Measurements from ENCODE around the gene GPR18.

The GPR18 gene

DNA sequence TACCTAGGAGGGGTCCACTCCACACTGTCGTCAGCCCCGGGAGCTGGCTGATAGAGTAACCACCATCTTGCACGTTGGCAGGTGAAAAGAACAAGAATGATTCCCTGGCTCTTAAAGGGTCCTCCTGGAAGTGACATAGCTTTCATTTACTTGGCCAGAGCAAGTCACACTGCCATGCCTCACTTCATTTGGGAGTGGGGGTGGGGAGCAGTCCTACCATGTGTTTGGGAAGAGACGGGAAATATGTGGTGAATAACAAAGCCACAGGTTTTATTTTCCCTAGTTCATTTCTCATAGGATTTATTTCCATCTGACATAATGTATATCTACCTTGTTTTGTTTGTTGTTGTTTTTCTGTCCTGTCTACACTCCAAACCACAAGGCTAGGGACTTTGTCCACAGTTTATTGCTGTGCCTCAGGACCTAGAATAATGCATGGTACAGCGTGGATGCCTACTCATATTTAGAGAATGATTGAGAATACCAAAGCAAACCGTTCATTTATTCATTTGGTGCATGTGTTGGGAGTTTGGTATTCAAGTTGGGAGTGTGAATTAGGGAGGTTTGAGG lies 30.8 kb downstream of the GPR18 start:
- TF ChIP-seq, protein P1, sequence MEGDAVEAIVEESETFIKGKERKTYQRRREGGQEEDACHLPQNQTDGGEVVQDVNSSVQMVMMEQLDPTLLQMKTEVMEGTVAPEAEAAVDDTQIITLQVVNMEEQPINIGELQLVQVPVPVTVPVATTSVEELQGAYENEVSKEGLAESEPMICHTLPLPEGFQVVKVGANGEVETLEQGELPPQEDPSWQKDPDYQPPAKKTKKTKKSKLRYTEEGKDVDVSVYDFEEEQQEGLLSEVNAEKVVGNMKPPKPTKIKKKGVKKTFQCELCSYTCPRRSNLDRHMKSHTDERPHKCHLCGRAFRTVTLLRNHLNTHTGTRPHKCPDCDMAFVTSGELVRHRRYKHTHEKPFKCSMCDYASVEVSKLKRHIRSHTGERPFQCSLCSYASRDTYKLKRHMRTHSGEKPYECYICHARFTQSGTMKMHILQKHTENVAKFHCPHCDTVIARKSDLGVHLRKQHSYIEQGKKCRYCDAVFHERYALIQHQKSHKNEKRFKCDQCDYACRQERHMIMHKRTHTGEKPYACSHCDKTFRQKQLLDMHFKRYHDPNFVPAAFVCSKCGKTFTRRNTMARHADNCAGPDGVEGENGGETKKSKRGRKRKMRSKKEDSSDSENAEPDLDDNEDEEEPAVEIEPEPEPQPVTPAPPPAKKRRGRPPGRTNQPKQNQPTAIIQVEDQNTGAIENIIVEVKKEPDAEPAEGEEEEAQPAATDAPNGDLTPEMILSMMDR (IDR thresholded peaks at IDR 0.05; ENCODE audit: low read depth, low read length): no peak
- no peak overlapping the region for H3K4me3 ChIP-seq (ENCODE audit: low read depth, low read length)
- no peak for DNase-seq
- no peaks in the 10 kb centered on the region for H3K9me3 ChIP-seq (ENCODE audit: severe bottlenecking)
- H3K36me3 ChIP-seq: peaks cover 11% of the 10 kb centered on the region
- H3K27ac ChIP-seq: no peak overlapping the region
- no peaks in the 10 kb centered on the region for H3K27me3 ChIP-seq (ENCODE audit: insufficient read depth, low read depth, severe bottlenecking)

DNA sequence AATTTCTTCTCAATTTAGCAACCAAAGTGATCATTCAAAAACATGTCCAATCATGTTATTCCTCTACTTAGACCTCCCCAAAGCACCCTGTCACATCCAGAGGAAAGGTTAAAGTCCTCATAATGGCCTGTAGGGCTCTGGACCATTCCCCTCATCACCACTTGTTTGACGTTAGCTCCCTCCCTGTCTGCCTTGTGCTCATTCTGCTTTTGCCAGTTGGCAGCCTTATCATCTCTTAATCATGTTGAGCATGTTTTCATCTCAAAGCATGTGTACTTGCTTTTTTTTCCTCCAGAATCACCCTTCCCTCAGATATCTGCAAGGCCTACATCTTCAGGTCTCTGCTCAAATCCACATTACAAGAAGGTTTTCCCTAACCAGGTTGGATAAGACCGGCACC lies 31.7 kb downstream of the GPR18 start:
- H3K4me3 ChIP-seq (ENCODE audit: low read depth, low read length): no peak overlapping the region
- no peak for DNase-seq
- no peaks in the 10 kb centered on the region for H3K9me3 ChIP-seq (ENCODE audit: severe bottlenecking)
- H3K36me3 ChIP-seq: peaks cover 16% of the 10 kb centered on the region
- TF ChIP-seq, protein P1 (IDR thresholded peaks at IDR 0.05; ENCODE audit: low read depth, low read length): no peak
- H3K27me3 ChIP-seq (ENCODE audit: insufficient read depth, low read depth, severe bottlenecking): no peaks in the 10 kb centered on the region
- no peak overlapping the region for H3K27ac ChIP-seq

DNA sequence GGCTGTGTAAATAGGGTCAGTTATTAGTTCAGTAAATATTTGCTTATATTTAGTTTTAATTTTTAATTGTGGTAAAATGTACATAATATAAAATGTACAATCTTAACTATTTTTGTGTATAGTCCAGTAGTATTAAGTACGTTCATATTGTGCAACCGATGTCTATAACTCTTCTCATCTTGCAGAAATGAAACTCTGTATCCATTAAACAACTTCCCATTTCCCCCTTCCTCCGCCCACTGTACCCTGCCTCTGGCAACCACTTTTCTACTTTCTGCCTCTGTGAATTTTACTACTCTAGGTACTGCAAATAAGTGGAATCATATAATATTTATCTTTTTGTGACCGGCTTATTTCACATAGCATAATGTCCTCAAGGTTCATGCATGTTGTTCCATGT lies 33.1 kb downstream of the GPR18 start:
- DNase-seq: no peak
- Histone ChIP-seq H3K27me3 (ENCODE audit: insufficient read depth, low read depth, severe bottlenecking) (no peaks in the 10 kb centered on the region), H3K27ac (no peak overlapping the region), H3K36me3 (peaks cover 16% of the 10 kb centered on the region), H3K4me3 (ENCODE audit: low read depth, low read length) (no peak overlapping the region), H3K9me3 (ENCODE audit: severe bottlenecking) (no peaks in the 10 kb centered on the region)
- TF ChIP-seq, protein P1 (IDR thresholded peaks at IDR 0.05; ENCODE audit: low read depth, low read length): no peak

DNA sequence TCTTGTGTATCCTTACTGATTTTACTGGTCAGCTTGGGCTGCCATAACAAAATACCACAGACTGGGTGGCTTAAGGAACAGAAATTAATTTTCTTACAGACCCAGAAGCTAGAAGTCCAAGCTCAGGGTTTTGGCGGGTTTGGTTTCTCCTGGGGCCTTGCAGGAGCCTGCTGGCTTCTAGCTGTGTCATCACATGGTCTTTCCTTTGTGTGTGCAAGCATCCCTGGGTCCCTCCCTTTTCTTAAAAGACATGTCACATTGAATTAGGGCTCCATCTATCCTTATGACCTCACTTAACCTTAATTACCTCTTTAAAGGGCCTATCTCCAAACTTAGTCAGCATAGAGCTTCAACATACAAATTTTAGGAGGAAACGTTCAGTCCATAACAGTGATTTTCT lies 34.2 kb downstream of the GPR18 start:
- Histone ChIP-seq H3K36me3 (peaks cover 16% of the 10 kb centered on the region), H3K4me3 (ENCODE audit: low read depth, low read length) (no peak overlapping the region), H3K9me3 (ENCODE audit: severe bottlenecking) (no peaks in the 10 kb centered on the region), H3K27ac (no peak overlapping the region), H3K27me3 (ENCODE audit: insufficient read depth, low read depth, severe bottlenecking) (no peaks in the 10 kb centered on the region)
- TF ChIP-seq, protein P1 (IDR thresholded peaks at IDR 0.05; ENCODE audit: low read depth, low read length): no peak
- no peak for DNase-seq

DNA sequence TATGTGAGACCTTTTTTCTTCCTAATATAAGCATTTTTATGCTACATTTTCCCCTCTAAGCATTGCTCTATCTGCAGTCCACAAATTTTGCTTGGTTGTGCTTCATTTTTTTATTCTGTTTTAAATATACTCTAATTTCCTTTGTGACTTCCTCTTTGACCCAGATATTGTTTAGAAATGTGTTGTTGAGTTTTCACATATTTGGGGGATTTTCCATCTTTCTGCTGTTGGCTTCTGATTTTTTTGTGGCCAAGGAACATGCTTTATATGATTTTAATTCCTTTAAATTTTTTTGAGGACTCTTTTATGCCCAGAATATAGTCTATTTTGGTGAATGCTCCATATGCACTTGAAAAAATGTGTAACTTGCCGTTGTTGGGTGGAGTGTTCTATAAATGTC lies 34.6 kb downstream of the GPR18 start:
- Histone ChIP-seq H3K9me3 (ENCODE audit: severe bottlenecking) (no peaks in the 10 kb centered on the region), H3K27ac (no peak overlapping the region), H3K36me3 (peaks cover 16% of the 10 kb centered on the region), H3K27me3 (ENCODE audit: insufficient read depth, low read depth, severe bottlenecking) (no peaks in the 10 kb centered on the region), H3K4me3 (ENCODE audit: low read depth, low read length) (no peak overlapping the region)
- DNase-seq: no peak
- TF ChIP-seq, protein P1 (IDR thresholded peaks at IDR 0.05; ENCODE audit: low read depth, low read length): no peak

DNA sequence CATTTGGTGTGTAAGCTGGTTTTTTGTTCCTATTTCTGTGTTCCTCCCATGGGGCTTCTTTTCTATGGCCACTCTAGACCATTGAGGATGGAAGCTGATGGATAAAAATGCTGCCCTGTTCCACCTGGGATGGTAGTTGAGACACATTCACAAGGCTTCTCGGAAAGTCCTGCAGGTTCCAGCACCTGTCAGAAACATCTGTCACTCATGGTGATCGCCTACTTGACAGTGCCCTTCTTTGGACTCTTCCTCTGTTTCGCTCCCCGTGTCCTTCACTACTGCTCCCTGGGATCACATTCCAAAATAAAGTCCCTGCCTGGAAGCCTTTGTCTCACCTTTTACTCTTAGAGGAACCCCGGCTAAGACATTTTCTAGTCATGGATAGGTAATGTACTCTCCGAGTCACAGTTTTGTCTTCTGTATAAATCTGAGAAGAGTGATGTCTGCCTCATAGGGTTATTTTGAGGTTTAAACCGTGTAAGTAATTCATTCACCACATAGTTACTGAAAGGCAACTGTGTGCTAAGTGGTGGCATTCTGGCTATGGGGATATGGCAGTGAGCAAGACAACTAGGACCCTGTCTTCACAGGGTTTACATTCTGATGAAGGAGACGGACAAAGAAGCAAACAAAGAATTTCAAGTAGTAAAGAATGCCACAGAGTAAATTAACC lies 36.5 kb downstream of the GPR18 start:
- Histone ChIP-seq H3K4me3 (ENCODE audit: low read depth, low read length) (no peak overlapping the region), H3K9me3 (ENCODE audit: severe bottlenecking) (no peaks in the 10 kb centered on the region), H3K36me3 (peaks cover 13% of the 10 kb centered on the region), H3K27me3 (ENCODE audit: insufficient read depth, low read depth, severe bottlenecking) (no peaks in the 10 kb centered on the region), H3K27ac (no peak overlapping the region)
- no peak for DNase-seq
- TF ChIP-seq, protein P1 (IDR thresholded peaks at IDR 0.05; ENCODE audit: low read depth, low read length): no peak
